Suprapubic skin (tissue), 3 donors: ENCODE data around the gene USP48.

Experiments used
- POLR2AphosphoS5 ChIP-seq, 3 donors: sonication (generic); formaldehyde crosslinking; IDR thresholded peaks; one replicate each; pipeline ENCODE4 v1.6.1; 2017; ENCODE audit warnings: antibody characterized with exemption in 3 of 3
- TF ChIP-seq, protein P1 (sequence below), 2 donors: fragments of 200-600 bp in 1 of 2; fragments of 450-650 bp in 1 of 2; sonication (generic) in 1 of 2; IDR thresholded peaks; one replicate each; pipeline ENCODE4 v1.5.1; 2016 to 2019; ENCODE audit warnings: antibody characterized with exemption in 2 of 2, mild to moderate bottlenecking in 1 of 2, moderate library complexity in 1 of 2

DNA sequence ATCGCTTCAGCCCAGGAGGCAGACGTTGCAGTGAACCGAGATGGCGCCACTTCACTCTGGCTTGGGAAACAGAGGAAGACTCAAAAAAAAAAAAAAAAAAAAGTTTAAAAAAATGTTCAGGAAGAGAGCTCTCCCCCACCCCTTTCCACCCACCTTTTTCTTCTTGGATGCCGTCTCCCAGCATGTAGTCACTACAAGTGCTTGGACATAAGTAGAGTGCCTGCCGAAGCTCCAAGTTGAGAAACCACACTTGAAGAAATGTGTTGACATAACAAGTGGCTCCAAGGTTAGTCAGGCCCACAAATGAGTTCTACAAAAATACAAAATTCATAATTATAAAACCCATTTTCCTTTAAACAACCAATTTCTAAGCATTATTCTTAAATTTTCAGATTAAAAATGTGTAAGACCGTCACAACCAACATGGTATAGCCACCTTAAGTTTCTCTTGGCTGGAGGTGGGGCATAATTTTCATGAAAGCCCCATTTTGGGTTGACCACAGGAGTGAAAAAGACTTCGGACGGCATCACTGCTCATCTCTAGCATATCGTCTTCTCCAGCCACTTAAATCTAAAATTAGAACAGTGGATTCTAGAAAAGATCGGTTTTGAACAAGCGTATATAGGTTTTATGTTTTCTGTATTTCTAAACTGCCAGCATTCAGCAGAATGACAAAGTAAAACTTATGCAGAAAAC, 26.4 kb downstream of the USP48 start:
- TF ChIP-seq, protein P1, sequence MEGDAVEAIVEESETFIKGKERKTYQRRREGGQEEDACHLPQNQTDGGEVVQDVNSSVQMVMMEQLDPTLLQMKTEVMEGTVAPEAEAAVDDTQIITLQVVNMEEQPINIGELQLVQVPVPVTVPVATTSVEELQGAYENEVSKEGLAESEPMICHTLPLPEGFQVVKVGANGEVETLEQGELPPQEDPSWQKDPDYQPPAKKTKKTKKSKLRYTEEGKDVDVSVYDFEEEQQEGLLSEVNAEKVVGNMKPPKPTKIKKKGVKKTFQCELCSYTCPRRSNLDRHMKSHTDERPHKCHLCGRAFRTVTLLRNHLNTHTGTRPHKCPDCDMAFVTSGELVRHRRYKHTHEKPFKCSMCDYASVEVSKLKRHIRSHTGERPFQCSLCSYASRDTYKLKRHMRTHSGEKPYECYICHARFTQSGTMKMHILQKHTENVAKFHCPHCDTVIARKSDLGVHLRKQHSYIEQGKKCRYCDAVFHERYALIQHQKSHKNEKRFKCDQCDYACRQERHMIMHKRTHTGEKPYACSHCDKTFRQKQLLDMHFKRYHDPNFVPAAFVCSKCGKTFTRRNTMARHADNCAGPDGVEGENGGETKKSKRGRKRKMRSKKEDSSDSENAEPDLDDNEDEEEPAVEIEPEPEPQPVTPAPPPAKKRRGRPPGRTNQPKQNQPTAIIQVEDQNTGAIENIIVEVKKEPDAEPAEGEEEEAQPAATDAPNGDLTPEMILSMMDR (IDR thresholded peaks at IDR 0.05), result no peak
- no peak for TF ChIP-seq POLR2AphosphoS5 (IDR thresholded peaks at IDR 0.05)
